NCI-H345 treated with DMSO at 0.1 percent for 48 hours (cell line): ENCODE measurements around the gene FSHR.

Experiments used
- DNase-seq: peaks from one replicate; lab custom pipeline; 2025; ENCODE audit not compliant: unreplicated experiment; lab: John Stamatoyannopoulos, UW

FSHR gene

DNA sequence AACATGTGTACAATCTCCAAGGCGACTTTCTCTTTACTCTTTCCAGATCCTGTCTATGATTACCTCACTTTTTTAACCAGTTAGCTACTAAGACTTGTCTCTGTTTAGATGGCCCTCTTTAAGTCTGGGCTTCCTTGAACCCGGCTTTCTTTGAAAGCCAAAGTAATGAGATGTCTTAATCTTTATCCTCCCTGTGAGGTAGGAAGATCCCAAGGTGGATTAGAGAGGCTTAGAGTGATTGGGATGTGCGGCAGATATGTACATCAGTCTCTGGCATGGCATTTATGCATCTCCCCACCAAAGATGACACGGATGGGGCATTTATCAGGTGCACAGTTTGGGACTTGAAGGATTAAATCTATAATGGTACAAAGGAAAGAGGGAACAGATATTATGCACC is 186.3 kb downstream of the FSHR start:
- no peak for DNase-seq

DNA sequence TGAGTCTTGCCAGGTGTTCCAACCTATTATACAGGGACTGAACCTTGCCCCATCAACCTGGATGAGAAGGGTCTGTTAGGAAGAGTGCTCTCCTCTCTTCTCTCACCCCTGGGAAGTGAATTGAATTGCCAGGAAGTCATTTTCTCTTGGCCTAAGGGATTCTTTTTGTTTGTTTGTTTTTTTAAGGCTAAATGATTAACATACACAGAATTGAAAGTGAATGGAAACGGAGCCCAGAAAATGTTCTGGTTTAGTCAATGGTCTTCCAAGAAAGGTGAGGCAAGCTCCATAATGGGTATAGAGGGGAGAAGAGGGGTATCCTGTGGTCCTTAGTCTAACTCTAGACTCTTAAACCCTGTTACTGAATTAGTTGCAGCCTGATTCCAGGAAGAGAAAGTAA is 189.1 kb downstream of the FSHR start:
- DNase-seq, result no peak

DNA sequence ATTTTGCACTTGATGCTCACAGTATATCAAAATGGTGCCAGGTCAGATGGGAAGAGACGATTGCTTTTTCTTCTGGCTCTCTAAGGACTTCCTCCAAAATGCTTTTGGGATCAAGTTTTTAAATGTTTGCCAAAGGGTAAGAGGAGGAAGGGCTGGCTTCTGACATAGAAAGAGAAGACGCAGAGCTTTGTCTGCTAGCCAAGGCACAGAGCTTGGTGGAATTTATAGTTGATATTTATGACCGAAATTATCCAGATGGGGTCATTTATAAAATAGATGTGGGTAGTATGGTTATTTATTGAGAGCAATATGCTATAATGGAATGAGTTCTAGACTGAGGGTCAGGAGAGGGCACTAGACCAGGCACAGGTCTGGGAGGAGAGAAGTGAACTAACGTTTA is 193.3 kb downstream of the FSHR start:
- no peak for DNase-seq

DNA sequence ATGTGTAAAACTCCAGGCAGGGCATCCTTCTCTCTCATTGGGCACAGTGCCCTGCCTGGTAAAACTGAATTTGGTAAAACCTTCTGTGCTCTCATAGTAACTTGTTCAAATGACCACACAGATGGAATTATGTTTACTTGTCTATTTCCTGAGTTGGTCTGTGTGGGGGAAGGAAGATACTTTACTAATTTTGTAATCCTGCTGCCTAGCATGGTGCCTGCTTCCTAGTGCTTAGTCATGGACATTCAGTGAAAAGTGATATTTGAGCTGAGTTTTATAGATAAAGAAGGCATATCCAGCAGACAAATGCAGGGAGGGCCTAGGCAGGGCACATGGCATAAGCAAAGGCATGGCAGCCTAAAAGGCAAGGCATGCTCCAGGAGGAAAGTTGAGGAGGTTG is 199.4 kb downstream of the FSHR start:
- DNase-seq, result no peak

DNA sequence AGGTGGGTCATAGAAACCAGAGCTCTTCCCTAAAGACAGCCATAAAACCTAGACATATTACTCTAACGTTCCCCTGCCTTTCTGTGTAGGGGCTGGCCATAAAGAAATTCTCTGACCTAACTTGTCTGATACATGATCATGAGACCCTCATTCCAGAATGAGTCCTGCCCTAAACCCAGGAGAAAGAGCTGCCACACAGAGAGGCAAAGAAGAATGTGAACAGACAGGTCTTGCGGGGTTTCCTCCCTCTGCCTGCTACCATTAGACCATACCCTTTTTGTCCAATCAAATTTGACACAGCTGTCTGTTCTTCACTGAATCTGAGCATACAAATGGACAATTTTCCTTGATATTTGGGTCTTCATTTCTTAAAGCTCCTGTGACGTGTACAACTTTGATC is 200.0 kb downstream of the FSHR start:
- no peak for DNase-seq

DNA sequence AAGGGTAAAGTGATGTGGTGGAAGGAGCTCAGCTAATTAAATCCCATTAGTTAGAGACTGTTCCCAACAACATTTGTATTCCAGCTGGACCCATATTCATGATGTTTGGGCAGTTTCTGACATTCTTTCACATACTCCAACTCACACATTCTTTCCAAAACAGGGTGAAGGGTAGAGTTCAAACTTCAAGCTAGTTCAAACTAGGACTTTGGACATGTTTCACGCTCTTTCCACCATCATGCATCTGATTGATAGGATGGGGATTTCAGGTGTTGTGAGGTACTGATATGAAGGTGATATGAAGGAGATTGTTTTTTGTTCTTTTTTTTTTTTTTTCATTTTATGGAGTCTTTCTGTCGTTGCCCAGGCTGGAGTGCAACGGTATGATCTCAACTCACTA is 201.7 kb downstream of the FSHR start:
- DNase-seq, result no peak

DNA sequence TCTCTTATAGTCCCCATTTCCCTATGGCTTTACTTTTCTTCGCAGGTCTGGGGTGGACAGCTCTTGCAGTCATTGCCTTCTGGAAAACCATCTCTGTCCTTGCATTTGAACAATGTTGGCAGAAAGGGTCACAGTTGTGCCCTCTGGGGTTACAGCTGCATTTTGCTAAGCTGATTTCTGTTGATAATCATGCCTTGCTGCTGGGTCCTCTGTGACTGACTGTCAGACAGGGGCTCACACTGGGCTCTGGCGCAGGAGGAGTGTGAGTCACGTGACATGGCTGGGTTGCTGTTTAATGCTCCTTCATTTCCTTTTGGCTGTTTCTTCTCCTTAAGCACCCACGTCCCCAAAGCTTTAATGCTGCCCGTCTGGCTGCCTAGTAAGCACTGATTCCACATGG is 202.2 kb downstream of the FSHR start:
- no peak for DNase-seq

DNA sequence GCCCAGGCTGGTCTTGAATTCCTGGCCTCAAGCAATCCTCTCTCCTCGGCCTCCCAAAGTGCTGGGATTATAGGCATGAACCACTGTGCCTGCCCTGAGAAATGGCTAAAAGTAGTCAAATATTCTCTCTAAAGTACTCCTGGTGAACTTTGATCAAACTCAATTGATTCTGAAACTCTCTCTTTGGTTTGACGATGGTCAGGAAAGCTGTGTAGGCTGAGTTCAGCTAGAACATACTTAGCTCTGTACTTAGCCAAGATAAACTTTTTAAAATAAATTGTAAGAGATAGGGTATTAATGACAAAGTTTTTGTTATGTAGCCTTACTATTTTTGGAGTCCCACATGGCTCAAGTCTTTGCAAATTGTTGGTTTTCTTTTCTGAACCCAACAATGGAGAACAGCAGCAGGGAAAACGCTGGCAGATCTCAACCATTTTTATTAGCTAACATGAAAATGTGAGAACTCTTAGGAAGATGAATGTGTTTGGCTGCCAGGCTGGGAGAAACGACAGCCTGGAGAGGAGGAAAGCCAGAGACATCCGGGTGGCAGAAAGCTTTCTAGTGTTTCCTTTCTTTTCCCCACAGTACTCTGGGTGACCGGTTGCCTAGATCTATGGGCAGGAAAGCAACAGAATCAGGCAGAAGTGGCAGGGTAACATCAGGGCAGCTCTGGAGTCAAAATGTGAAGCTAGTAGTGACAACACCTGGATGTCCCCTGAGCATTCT is 205.8 kb downstream of the FSHR start:
- DNase-seq, result no peak

DNA sequence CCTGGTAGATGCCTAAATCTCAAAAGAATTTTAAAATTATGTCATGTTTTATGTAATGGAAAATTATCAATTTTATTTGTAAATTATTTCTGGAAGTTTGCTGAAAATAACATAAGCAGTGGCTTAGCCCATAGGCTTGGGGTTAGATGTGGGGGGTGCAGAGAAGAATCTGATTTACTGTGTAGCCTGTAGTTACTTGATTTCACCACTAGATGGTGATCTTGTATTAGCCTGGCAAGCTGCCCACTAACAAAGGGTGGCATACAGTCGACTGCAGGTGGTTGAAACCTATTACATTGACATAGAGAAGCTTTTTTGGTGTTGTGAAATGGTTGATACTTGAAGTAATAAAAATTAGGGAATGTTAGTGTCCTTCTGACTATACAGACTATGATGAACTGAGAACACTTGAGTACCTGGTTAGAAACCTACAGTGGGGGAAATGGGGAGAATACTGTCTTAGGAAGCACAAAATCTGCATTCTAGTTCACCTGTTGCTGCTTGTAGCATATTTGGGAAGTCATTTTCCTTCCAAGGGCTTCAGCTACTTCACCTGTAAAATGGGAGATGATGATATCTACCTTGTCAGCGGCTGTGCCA is 207.8 kb downstream of the FSHR start:
- peak; percentile 80 for DNase-seq

DNA sequence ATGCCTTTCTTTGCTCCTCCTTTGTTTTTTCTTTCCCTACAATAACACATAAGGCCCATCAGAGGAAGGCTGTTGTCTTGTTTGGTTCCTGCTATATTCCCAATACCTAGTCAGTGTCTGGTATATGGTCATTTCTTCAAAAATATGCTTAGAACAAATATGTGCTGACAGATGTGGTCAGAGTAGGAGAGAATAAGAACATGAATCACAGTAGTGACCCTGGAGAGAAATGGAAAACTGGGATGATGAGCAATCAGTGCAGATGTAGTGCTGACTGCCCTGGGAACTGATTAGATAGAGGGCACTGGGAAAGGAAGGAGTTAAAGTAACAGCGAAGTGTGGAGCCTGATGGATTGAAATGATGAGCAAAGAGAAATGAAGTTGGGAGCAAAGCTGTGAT is 209.4 kb downstream of the FSHR start:
- no peak for DNase-seq

DNA sequence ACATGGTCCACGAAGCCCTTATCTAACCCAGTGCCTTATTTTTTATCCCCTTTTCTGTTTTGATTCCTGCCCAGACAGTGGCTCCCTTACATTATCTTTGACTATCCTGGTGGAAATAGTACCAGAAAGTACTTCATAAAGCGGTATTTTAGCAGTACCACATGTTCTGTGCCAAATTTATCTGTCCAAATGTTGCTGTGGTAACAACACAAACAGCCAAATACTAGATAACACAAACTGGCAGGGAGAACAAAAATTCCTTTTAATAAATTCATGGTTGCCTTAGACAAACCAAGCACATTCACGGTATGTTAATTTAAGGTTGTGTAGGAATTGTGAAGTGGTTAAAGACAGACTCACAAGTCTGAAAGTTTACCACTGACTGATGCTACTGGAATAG is 210.9 kb downstream of the FSHR start:
- no peak for DNase-seq

DNA sequence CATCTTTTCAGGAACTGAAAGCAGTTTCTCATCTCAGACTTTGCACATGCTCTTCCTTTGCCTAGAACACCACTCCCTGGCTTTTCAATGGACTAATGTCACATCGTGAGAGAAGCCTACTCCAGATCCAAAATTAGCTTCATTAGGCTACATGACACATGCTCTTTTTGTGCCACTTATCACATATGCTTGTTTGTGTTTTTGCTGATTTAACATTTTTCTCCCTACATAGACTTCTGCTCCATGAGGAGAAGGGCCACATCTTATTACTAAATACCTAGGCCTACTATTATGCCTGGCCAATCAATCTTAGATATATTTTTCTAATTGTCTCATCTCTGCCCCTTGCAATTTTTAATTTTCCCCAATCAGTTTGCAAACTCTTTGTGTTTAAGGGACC is 212.4 kb downstream of the FSHR start:
- DNase-seq, result no peak

DNA sequence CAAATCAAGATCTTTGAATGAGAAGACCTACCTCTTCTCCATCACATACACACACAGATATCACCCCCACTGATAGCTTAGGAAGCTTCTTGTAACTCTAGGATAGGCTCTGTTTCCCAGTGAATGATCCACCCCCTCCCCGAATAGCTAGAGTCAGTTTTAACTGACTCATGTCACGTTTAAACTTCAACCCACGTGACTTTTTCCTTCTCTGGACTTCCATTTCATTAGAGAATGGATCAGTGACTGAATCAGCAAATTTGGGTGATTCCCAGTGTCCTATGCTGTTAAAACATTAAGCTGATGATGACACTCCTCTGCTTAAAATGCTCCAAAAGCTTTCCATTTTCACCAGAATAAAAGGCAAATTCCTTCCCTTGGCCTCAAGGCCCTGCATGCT is 212.9 kb downstream of the FSHR start:
- DNase-seq, result no peak

DNA sequence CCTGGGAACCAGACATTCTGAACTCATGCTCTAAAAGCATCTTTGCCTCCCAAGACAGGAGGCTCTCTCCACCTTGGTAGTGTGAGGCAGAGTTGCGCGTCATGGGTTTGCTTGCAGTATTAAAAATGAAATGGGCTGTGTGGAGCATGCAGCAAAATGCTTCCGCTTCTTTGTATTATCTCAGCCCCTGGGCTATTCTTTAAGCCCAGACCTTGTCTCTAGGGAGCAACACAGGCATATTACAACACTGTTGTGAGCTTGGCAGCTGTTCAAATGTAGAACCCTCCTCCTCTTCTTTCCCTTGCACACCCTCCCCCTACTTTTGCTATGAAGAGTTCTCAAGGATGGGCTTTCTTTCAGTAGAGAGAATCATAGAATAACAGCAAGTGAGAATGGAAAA is 213.7 kb downstream of the FSHR start:
- peak; percentile 91 for DNase-seq

DNA sequence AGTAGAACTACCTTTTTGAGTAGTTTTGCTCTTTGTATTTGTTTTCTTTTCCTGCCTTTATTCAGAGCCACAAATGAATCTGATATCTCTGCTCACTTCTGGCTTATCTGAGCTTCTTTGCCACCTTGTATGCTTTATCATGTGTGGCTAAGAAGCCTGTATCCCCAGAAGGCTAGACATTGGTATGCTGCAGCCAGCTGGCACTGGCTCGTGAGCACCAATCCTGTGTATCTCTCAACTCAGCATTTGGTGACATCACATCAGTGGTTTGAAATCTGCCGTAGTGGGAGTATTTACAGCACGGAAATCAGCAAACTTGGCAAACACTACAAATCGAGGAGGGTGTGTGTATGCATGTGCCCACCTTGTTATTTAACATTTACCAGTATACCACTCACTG is 215.1 kb downstream of the FSHR start:
- no peak for DNase-seq

DNA sequence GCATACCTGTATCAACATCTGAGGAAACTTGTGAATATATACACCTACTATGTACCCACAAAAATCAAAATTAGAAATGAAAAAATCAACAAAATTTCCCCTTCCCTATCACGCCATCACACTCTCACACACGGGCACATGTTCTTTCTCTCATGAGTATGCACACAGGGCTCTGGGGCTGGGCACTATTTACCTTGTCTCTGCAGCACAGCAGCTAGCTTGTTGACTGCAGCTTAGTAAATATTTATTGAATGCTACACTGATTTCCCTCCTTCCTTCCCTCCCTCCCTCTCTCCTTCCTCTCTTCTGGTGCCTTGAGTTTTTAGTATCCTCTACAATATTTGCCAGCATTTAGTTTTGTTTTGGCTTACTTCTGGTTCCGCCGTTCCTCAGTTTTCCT is 216.1 kb downstream of the FSHR start:
- peak; percentile 38 for DNase-seq

DNA sequence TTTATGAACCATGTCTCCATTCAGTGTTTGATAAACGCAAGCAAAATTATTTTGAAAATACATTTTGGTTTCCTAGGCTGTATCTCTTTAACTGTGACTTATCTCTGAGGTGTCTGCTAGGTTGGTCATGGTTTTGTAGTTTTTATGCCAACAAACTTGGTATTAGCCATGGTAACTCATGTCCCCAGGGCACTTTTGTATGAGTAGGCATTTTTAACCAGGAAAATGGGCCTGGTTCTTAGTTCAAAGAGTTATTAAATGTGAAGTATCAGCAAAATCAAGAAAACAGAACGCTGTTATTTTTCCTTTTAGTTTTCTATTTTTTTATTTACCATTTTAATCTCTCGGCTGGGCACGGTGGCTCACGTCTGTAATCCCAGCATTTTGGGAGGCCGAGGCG is 219.5 kb downstream of the FSHR start:
- no peak for DNase-seq

DNA sequence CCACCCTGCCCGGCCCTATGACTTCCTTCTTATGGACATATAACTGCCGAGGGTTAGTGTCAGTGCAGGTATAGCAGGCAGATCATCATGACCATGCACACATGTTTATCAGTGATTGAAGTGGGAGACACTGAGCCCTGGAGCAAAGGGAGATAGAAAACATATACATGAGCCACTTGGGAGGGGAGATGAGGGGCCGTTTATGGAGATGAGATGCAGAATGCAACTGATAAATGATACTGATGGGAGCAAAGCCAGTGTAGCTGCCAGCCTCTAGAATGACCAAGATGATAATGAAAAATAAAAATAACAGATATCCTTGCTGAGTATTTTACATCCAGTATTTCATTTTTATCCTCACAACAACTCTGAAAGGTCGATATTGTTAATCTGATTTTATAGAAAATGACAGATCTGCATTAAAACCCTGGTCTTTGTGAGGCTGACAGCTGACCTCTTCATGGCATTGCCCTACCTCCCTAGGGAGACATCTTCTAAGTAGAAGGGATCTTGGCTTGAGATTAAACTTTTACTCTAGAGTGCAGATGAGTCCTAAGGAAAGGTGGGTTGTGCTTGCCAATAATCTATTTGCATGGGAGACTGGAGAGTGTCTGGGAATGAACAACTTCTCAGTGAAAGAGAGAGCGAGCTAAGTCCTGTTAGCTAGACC is 220.4 kb downstream of the FSHR start:
- no peak for DNase-seq

DNA sequence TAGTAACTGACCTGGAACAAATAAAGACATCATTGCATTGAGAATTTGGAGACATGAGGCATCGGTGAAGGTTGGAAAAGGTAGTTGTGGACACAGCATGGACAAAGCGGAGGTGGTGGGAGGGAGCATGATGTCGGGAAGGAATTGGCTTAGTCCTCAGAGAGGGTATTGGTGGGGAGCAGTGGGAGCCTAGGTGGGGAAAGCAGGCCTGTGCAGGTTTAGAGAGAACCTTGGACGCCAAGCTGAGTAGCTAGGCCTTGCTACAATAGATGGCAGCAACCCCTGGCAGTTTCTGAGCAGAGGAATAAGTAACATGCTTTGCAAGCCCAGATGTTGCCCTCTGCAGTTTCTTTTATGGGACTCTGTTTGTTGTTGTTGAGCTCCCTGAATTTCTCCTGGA is 221.6 kb downstream of the FSHR start:
- no peak for DNase-seq

DNA sequence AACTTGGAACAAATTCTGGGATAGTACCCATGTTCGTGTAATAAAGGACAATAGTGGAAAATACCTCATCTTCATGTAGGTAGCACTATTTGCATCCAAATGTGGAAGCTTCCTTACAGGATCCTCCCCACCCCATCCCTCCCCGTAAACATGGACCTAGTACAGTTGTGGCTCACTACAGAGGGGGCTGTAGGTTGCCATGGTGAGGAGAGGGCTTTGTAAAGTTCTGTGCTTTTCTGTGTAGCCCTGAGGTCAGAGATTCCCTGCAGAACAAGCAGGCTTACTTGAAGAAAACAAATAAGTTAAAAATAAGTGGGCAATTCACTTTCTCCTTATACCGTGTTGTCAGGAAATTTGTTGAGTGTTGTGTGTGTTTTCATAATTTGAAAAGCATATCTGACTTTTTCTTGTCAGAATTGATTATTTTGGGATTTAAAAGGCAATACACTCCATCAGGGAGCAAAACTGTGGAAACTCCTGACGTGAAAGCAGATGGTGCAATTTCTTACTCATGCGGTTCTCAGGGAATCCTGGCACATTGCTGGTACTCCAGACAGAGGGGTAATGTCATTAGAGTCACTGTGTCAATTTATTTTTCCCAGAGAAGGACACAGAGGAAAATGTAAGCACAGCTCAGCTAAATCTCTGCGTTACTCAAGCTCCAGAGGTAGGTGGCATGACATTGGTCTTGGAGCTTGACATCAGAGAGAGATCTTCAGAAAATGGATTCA is 224.6 kb downstream of the FSHR start:
- DNase-seq, result no peak

DNA sequence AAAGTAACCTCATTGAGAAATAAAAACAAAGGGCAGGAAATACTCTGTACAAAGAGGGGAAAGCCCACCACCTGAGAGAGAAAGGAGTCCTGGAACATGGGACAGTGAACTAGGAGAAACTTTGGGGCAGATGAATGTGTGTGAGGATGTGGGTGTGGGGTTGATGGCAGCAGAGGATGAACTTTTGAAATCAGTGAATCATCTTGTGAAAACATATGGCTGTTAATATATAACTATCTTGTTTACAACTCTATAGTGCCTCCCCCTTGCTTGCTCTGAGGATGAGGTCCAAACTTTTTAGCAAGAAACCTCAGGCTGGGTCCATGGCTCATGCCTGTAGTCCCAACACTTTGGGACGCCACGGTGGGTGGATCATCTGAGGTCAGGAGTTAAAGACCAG is 227.0 kb downstream of the FSHR start:
- no peak for DNase-seq

DNA sequence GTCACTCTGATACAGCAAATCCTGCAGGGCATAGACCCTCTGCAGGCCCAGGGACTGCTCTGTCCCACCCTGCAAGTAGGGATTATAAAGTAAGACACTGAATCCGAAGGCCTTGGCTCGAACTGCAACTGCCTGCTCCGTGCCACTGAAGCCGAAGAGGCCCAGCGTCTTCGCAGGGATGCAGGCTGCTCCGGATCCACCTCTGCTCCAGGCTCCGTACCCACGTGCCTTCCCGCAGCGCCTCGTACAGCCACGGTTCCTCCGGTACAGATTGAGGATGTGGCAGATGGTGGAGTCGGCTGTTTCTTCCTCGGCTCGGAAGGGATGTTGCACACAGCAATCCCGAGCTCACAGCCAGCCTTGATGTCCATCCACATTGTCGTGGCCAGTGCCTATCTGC is 238.4 kb downstream of the FSHR start:
- DNase-seq, result no peak
